Measurements from ENCODE around the gene FRY.

The FRY gene

GRCh38 chr13:32017474-32017873 lies 14.1 kb upstream of the FRY start:
- no peak for DNase-seq

GRCh38 chr13:32019612-32020233 lies 11.9 kb upstream of the FRY start:
- peak; percentile 33 for DNase-seq

- no peak for DNase-seq
Observed at GRCh38 chr13:32021785-32022184, 9.8 kb upstream of the FRY start.

GRCh38 chr13:32022311-32022710 lies 9.3 kb upstream of the FRY start:
- DNase-seq, result no peak

GRCh38 chr13:32023096-32023495 lies 8.5 kb upstream of the FRY start:
- DNase-seq, result no peak

GRCh38 chr13:32023698-32024097 lies 7.9 kb upstream of the FRY start:
- DNase-seq, result no peak

GRCh38 chr13:32024750-32025149 lies 6.8 kb upstream of the FRY start:
- DNase-seq, result no peak

GRCh38 chr13:32025730-32026129 lies 5.8 kb upstream of the FRY start:
- DNase-seq, result peak; percentile 48

GRCh38 chr13:32026623-32027022 lies 5.0 kb upstream of the FRY start:
- DNase-seq, result no peak

- DNase-seq, result peak; percentile 63
Observed at GRCh38 chr13:32028711-32029110, 2.9 kb upstream of the FRY start.

- no peak for DNase-seq
Observed at GRCh38 chr13:32029684-32030083, 1.9 kb upstream of the FRY start.

GRCh38 chr13:32031815-32032370 lies 319 bp downstream of the FRY start:
- DNase-seq, result no peak

GRCh38 chr13:32032759-32033158 lies 1.2 kb downstream of the FRY start:
- no peak for DNase-seq

GRCh38 chr13:32033744-32034143 lies 2.2 kb downstream of the FRY start:
- DNase-seq, result no peak

- no peak for DNase-seq
Observed at GRCh38 chr13:32035716-32036115, 4.1 kb downstream of the FRY start.

GRCh38 chr13:32036126-32036695 lies 4.6 kb downstream of the FRY start:
- DNase-seq, result no peak

GRCh38 chr13:32036757-32037156 lies 5.2 kb downstream of the FRY start:
- no peak for DNase-seq

GRCh38 chr13:32037471-32037870 lies 5.9 kb downstream of the FRY start:
- no peak for DNase-seq

- no peak for DNase-seq
Observed at GRCh38 chr13:32038343-32038742, 6.8 kb downstream of the FRY start.

- DNase-seq, result no peak
Observed at GRCh38 chr13:32039056-32039455, 7.5 kb downstream of the FRY start.

- DNase-seq, result no peak
Observed at GRCh38 chr13:32039528-32039927, 8.0 kb downstream of the FRY start.

- no peak for DNase-seq
Observed at GRCh38 chr13:32040052-32040642, 8.6 kb downstream of the FRY start.

GRCh38 chr13:32040689-32041088 lies 9.1 kb downstream of the FRY start:
- DNase-seq, result no peak

GRCh38 chr13:32041429-32041828 lies 9.9 kb downstream of the FRY start:
- DNase-seq, result no peak

GRCh38 chr13:32042551-32042950 lies 11.0 kb downstream of the FRY start:
- DNase-seq, result no peak
